Uterus (tissue), 4 donors: ENCODE results near the gene TRPM4. TPM values are rescaled to one million over a fixed set of nuclear protein-coding genes. Genes with fewer than 3 reads are reported as not detected.

ENCODE experiments used
- DNase-seq, 2 donors: peaks; one replicate each; pipeline ENCODE4 v3.0.0-alpha.2; 2019 to 2020
- H3K27ac ChIP-seq, 2 donors: fragments of 200-600 bp; sonication (generic); 1 replicate in 1 of 2; 2 replicates in 1 of 2; pipeline ENCODE4 v1.5.1; 2016 to 2018
- H3K27me3 ChIP-seq, 2 donors: fragments of 200-600 bp; sonication (generic); one replicate each; pipeline ENCODE4 v1.5.1; 2018 to 2019; ENCODE audit warnings: control low read depth in 1 of 2
- H3K36me3 ChIP-seq, 2 donors: fragments of 200-600 bp; sonication (generic); one replicate each; pipeline ENCODE4 v1.5.1; 2019; ENCODE audit warnings: control low read depth in 1 of 2
- H3K4me1 ChIP-seq, 2 donors: fragments of 200-600 bp; sonication (generic); one replicate each; pipeline ENCODE4 v1.5.1; 2018 to 2019; ENCODE audit warnings: control low read depth in 1 of 2
- H3K4me3 ChIP-seq, 2 donors: fragments of 200-600 bp; sonication (generic); 1 replicate in 1 of 2; 2 replicates in 1 of 2; pipeline ENCODE4 v1.5.1; 2018 to 2019; ENCODE audit warnings: mild to moderate bottlenecking in 1 of 2
- H3K9me3 ChIP-seq, 2 donors: fragments of 200-600 bp; sonication (generic); one replicate each; pipeline ENCODE4 v1.5.1; 2019; ENCODE audit warnings: control low read depth in 1 of 2
- CTCF ChIP-seq, 4 experiments: fragments of 200-600 bp in 2 of 4; fragments of 450-650 bp in 2 of 4; sonication (generic) in 2 of 4; IDR thresholded peaks; one replicate each; pipeline ENCODE4 v1.5.1; 2016 to 2019; ENCODE audit warnings: antibody characterized with exemption in 4 of 4, mild to moderate bottlenecking in 2 of 4, moderate library complexity in 1 of 4
- POLR2A ChIP-seq, 2 donors: fragments of 450-650 bp; IDR thresholded peaks; one replicate each; pipeline ENCODE4 v1.6.1; 2016; ENCODE audit warnings: antibody characterized with exemption in 2 of 2, mild to moderate bottlenecking in 1 of 2, moderate library complexity in 1 of 2
- intact Hi-C: fragments of 100-400 bp; cut with DNase I; formaldehyde crosslinking; loops from one replicate; pipeline ENCODE4 v1.15.1; 2023; ENCODE audit warnings: low total_unique reads
- total RNA-seq, 4 donors: library from RNA; depleted of rRNA in 3 of 4; stranded (reverse); fragments of >200 nt in 3 of 4; gene quantifications; one replicate each; pipeline versions ENCODE4 v1.1.0 to v1.2.4, GENCODE V29; 2014 to 2023
- donor health status: DM: yes; HTN: yes; CAD: no.

The TRPM4 gene
- total RNA-seq, 4 donors from 2014 or later, result 9.7 to 28.7 (median 15.4) TPM

DNA sequence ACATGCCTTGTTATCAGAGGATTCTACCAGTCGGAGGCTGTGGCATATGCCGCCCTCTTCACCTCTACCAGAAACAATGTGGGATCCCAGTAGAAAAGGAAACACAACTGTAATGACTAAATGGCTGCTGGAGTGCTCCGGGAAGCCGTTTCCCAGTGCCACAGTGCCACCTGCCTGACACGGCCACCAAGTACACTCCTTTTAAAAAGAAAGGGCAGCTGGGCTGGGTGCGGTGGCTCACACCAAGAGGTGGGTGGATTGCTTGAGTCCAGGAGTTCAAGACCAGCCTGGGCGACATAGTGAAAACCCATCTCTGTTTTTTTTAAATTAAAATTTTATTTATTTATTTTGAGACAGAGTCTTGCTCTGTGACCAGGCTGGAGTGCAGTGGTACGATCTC is 67.3 kb downstream of the TRPM4 start:
- H3K27ac ChIP-seq, result no peak overlapping the region
- DNase-seq, result no peak
- H3K9me3 ChIP-seq, result no peaks in the 10 kb centered on the region
- intact Hi-C loops, result loop anchor here (10.0 kb wide), 1 partner anchor 210 kb away; no protein-coding TSS in a partner anchor
- no peaks in the 10 kb centered on the region for H3K4me1 ChIP-seq
- H3K4me3 ChIP-seq, result no peak overlapping the region
- H3K36me3 ChIP-seq, result no peaks in the 10 kb centered on the region
- no peaks in the 10 kb centered on the region for H3K27me3 ChIP-seq
- TF ChIP-seq POLR2A (IDR thresholded peaks at IDR 0.05) (no peak), CTCF (IDR thresholded peaks at IDR 0.05) (no peak)

- TF ChIP-seq POLR2A (IDR thresholded peaks at IDR 0.05) (no peak), CTCF (IDR thresholded peaks at IDR 0.05) (no peak)
Observed at GRCh38 chr19:49229416-49229815, 71.8 kb downstream of the TRPM4 start.

GRCh38 chr19:49231389-49231788 is 73.8 kb downstream of the TRPM4 start:
- no peak for DNase-seq
- TF ChIP-seq POLR2A (IDR thresholded peaks at IDR 0.05), result no peak
- TF ChIP-seq CTCF (IDR thresholded peaks at IDR 0.05), result no peak
- Histone ChIP-seq H3K27ac (no peak overlapping the region), H3K4me1 (no peaks in the 10 kb centered on the region), H3K36me3 (no peaks in the 10 kb centered on the region), H3K27me3 (no peaks in the 10 kb centered on the region), H3K4me3 (no peak overlapping the region), H3K9me3 (no peaks in the 10 kb centered on the region)
- intact Hi-C loops, result no loop called here

More at GRCh38 chr19:49229416-49229815, 71.8 kb downstream of the TRPM4 start:
- H3K9me3 ChIP-seq, result no peaks in the 10 kb centered on the region
- intact Hi-C loops, result loop anchor here (10.0 kb wide), 1 partner anchor 205 kb away; no protein-coding TSS in a partner anchor
- no peaks in the 10 kb centered on the region for H3K4me1 ChIP-seq
- H3K27ac ChIP-seq, result no peak overlapping the region
- no peaks in the 10 kb centered on the region for H3K36me3 ChIP-seq
- H3K4me3 ChIP-seq, result no peak overlapping the region
- no peaks in the 10 kb centered on the region for H3K27me3 ChIP-seq
- DNase-seq, result no peak

DNA sequence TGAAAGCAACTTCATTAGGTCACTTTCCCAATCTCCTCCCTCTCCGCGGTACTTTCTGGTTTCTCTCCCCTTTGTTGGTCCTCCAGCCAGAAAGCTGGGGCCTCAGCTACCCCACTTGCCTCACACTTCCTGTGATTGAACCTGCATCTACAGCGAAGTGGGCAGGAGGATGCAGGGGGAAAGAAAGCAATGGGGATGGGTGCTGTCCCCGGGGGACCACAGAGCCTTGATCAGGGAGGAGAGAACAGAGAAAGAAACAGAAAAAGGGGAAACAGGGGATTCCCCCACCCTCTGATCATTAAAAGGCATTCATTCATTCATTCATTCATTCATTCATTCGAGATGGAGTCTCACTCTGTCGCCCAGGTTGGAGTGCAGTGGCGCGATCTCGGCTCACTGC is 74.2 kb downstream of the TRPM4 start:
- Histone ChIP-seq H3K27me3 (no peaks in the 10 kb centered on the region), H3K4me1 (no peaks in the 10 kb centered on the region), H3K4me3 (no peak overlapping the region), H3K36me3 (no peaks in the 10 kb centered on the region), H3K9me3 (no peaks in the 10 kb centered on the region), H3K27ac (no peak overlapping the region)
- no peak for DNase-seq
- TF ChIP-seq POLR2A (IDR thresholded peaks at IDR 0.05) (no peak), CTCF (IDR thresholded peaks at IDR 0.05) (no peak)
- intact Hi-C loops, result no loop called here

DNA sequence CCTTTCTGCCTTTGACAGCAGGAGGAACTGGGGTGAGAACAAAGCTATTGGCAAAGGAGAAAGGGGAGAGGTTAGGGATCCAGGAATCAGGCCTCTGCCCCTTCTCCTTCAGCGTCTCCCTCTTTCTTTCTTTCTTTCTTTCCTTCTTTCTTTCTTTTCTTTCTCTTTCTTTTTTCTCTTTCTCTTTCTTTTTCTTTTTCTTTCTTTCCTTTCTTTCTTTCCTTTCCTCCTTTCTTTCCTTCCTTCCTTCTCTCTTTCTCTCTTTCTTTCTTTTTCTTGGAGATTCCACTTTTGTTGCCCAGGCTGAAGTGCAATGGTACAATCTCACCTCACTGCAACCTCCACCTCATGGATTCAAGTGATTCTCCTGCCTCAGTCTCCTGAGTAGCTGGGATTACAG is 75.6 kb downstream of the TRPM4 start:
- no peaks in the 10 kb centered on the region for H3K9me3 ChIP-seq
- no peak for DNase-seq
- no peaks in the 10 kb centered on the region for H3K4me1 ChIP-seq
- no peak overlapping the region for H3K27ac ChIP-seq
- H3K4me3 ChIP-seq, result no peak overlapping the region
- H3K27me3 ChIP-seq, result no peaks in the 10 kb centered on the region
- TF ChIP-seq CTCF (IDR thresholded peaks at IDR 0.05) (no peak), POLR2A (IDR thresholded peaks at IDR 0.05) (no peak)
- intact Hi-C loops, result no loop called here
- no peaks in the 10 kb centered on the region for H3K36me3 ChIP-seq
